Ovary (tissue), 3 donors: Measurements from ENCODE around the gene NRSN2.

Experiments used
- POLR2A ChIP-seq: fragments of 450-650 bp; IDR thresholded peaks from one replicate; pipeline ENCODE4 v1.6.1; 2017; ENCODE audit warnings: antibody characterized with exemption, mild to moderate bottlenecking, moderate library complexity
- TF ChIP-seq, protein P1 (sequence below), 3 donors: fragments of 450-650 bp in 2 of 3; fragments of 200-600 bp in 1 of 3; IDR thresholded peaks; one replicate each; pipeline versions ENCODE4 v1.5.1 to v1.8.0; 2016 to 2022; ENCODE audit warnings: antibody characterized with exemption in 3 of 3, mild to moderate bottlenecking in 1 of 3
- donor health status: DM: no; HTN: no; CAD: no.

DNA sequence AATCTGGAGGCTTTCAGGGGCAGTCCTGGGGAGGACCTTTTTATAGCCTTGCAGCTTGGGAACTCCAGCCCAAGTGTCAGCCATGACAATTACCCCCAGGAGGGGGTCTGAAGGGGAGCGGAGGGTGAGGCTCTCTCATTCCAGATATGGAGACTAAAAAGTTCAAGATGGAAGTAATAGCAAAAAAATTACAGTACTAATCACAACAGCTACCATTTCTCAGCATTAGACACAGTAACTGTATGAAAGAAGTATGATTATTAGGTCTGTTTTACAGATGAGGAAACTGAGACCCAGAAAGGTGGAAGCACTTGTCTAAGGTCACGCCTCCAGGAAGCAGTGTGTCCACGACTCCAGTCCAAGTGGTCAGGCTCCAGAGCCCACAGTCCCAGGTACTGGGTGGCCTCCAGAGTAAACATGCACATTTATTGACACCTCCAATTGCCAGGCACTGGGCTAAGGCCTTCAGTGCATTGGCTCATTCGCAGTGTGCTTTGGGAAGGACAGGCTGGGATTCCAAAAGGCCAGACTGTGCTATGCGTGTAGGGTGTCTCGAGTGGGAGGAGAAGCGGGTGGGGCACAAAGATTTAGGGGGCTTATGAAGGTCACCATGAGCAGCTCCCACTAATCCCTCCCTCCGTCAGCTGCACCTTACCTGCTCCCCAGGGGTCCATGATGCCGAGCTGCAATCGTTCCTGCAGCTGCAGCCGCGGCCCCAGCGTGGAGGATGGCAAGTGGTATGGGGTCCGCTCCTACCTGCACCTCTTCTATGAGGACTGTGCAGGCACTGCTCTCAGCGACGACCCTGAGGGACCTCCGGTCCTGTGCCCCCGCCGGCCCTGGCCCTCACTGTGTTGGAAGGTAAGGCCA is 2.3 kb downstream of the NRSN2 start:
- no peak for TF ChIP-seq POLR2A
- TF ChIP-seq, protein P1, sequence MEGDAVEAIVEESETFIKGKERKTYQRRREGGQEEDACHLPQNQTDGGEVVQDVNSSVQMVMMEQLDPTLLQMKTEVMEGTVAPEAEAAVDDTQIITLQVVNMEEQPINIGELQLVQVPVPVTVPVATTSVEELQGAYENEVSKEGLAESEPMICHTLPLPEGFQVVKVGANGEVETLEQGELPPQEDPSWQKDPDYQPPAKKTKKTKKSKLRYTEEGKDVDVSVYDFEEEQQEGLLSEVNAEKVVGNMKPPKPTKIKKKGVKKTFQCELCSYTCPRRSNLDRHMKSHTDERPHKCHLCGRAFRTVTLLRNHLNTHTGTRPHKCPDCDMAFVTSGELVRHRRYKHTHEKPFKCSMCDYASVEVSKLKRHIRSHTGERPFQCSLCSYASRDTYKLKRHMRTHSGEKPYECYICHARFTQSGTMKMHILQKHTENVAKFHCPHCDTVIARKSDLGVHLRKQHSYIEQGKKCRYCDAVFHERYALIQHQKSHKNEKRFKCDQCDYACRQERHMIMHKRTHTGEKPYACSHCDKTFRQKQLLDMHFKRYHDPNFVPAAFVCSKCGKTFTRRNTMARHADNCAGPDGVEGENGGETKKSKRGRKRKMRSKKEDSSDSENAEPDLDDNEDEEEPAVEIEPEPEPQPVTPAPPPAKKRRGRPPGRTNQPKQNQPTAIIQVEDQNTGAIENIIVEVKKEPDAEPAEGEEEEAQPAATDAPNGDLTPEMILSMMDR (IDR thresholded peaks at IDR 0.05): no peak
